ENCODE measurements around the gene CNPY1. TPM values are rescaled to one million over a fixed set of nuclear protein-coding genes. Genes with fewer than 3 reads are reported as not detected.
"Not testable (repeated sequence)": the region's sequence is repeated elsewhere in the genome, so short reads cannot be mapped to it uniquely, and the experiment has no call there.

The CNPY1 gene
- total and polyA plus RNA-seq, 12 donors = not detected

DNA sequence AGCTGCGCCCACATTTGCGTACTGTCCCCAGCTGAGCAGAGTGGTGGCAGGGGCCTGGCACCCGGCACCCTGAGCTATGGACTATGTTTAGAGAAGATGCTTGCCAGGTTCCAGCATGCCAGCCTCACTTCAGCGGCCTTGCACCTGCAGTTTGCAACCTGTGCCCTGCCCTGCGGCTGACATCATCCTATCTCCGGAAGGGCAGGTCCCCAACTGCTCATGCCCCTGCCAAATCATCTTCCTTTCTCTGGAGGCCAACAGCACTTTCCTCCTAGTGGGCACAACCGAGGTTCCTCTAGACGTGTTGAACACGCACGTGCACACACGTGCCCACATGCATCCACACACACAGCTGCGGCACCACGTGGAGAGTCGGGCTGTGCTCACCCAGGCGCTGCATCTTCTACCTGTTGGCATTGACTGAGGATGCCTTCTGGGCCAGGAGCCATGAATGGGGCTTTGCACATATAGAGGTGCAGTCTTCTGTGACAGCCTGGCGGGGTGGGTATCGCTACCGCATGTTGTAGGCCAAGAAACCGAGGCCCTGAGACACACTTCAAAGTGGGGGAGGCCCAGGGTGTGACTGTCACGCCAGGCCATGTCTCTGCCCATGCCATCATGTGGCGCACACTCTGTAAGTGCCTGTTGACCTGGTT is 24.5 kb downstream of the CNPY1 start:
- intact Hi-C loops (cut with DNase I) = no loop called here
- no peak overlapping the region for H3K27ac ChIP-seq

DNA sequence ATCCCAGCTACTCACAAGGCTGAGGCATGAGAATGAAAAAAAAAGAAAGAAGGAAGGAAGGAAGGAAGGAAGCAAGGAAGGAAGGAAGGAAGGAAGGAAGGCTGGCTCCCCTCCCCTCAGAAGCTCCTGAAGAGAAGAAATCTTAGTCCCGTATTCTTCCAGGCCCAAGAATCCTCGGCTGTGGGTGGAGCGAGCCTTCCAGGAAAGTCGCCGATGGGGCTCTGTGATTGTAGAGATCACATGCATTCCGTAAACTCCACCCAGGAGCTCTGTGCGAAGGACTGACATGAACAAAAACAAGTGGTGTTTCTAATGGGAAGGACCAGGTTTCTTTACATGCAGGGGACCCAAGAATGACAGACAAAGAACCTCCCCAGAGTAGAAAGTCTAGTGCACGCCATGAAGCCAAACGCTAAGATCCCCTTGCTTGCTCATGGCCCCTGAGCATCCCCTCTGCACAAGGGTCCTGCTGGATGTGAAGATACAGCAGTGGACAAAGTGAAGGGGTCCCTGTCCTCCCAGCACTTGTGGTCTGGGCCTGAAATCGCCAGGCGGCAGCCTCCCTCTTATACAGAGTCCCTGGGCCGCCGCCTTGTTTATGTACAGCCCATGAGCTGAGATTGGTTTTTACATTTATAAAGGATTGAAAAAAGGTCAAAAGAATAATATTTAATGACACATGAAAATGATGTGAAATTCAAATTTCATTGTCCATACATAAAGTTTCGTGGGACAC is 25.2 kb downstream of the CNPY1 start:
- no peak overlapping the region for H3K4me3 ChIP-seq
- no peaks in the 10 kb centered on the region for H3K36me3 ChIP-seq (replicated peaks in 1 of 2)
- peak in 1 of 7 donors; percentile 24 for DNase-seq
- H3K4me1 ChIP-seq (replicated peaks in 1 of 2) = no peaks in the 10 kb centered on the region
- no peak overlapping the region for H3K27ac ChIP-seq
- TF ChIP-seq POLR2A (IDR thresholded peaks at IDR 0.05) = no peak
- TF ChIP-seq, protein P1, sequence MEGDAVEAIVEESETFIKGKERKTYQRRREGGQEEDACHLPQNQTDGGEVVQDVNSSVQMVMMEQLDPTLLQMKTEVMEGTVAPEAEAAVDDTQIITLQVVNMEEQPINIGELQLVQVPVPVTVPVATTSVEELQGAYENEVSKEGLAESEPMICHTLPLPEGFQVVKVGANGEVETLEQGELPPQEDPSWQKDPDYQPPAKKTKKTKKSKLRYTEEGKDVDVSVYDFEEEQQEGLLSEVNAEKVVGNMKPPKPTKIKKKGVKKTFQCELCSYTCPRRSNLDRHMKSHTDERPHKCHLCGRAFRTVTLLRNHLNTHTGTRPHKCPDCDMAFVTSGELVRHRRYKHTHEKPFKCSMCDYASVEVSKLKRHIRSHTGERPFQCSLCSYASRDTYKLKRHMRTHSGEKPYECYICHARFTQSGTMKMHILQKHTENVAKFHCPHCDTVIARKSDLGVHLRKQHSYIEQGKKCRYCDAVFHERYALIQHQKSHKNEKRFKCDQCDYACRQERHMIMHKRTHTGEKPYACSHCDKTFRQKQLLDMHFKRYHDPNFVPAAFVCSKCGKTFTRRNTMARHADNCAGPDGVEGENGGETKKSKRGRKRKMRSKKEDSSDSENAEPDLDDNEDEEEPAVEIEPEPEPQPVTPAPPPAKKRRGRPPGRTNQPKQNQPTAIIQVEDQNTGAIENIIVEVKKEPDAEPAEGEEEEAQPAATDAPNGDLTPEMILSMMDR (IDR thresholded peaks at IDR 0.05) = no peak
- intact Hi-C loops (cut with DNase I) = no loop called here
- WGBS, 4 donors = 69 to 75% (median 74%) methylated on average over 14 of the region's 14 CpGs
- H3K27me3 ChIP-seq = peaks cover 11% of the 10 kb centered on the region
- no peaks in the 10 kb centered on the region for H3K9me3 ChIP-seq (replicated peaks in 1 of 3)

More for the DNA sequence above, 24.5 kb downstream of the CNPY1 start:
- DNase-seq = peak in 1 of 7 donors; percentile 25
- Histone ChIP-seq H3K4me3 (no peak overlapping the region), H3K36me3 (replicated peaks in 1 of 2) (no peaks in the 10 kb centered on the region), H3K4me1 (replicated peaks in 1 of 2) (no peaks in the 10 kb centered on the region), H3K9me3 (replicated peaks in 1 of 3) (no peaks in the 10 kb centered on the region), H3K27me3 (peaks cover 7% of the 10 kb centered on the region)
- TF ChIP-seq, protein P1 (IDR thresholded peaks at IDR 0.05) = no peak
- no peak for TF ChIP-seq POLR2A (IDR thresholded peaks at IDR 0.05)
- WGBS, 4 donors = 88 to 93% (median 89%) methylated on average over 6 to 21 of the region's 21 CpGs

DNA sequence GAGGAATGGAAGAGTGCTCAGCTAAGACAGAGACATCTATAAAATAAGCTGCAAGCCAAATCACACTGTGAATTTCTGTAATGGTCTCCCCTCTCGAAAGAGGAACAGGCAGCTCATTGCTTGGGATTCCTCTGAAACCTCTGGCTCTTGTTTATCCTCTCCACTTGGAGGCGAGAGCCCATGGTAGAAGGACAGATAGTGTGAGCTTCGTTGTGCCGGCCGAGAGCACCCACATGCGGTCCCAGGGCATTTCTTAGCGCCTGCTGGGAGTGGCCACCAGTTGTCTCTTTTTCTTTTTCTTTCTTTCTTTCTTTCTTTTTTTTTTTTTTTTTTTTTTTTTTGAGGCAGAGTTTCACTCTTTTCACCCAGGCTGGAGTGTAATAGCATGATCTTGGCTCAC is 26.2 kb downstream of the CNPY1 start:
- Histone ChIP-seq H3K9me3 (replicated peaks in 1 of 3) (no peaks in the 10 kb centered on the region), H3K4me3 (no peak overlapping the region), H3K27me3 (peaks cover 15% of the 10 kb centered on the region), H3K4me1 (replicated peaks in 1 of 2) (no peaks in the 10 kb centered on the region), H3K27ac (no peak overlapping the region), H3K36me3 (replicated peaks in 1 of 2) (no peaks in the 10 kb centered on the region)
- 55 to 60% (median 57%) methylated on average over 7 of the region's 7 CpGs for WGBS, 4 donors
- TF ChIP-seq, protein P1 (IDR thresholded peaks at IDR 0.05) = no peak
- no peak for TF ChIP-seq POLR2A (IDR thresholded peaks at IDR 0.05)
- DNase-seq = peak in 1 of 7 donors; percentile 15
- intact Hi-C loops (cut with DNase I) = no loop called here

DNA sequence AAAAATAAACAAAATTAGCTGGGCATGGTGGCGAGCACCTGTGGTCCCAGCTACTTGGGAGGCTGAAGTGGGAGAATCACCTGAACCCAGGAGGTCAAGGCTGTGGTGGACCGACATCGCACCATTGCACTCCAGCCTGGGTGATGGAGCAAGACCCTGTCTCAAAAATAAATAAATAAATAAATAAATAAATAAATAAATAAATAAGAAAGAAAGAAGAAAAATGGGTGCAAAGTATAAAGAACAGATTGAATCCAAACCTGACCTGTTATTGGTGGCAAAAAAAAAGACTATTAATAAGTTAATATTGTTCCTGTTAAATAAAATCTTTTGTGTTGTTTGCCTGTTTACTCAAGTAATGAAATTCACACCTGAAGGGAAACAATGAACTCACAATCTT is 27.0 kb downstream of the CNPY1 start:
- intact Hi-C loops (cut with DNase I) = not testable (repeated sequence)

More for the DNA sequence above, 27.0 kb downstream of the CNPY1 start:
- not testable (repeated sequence) for H3K4me3 ChIP-seq; H3K27ac ChIP-seq; H3K36me3 ChIP-seq (replicated peaks in 1 of 2); H3K9me3 ChIP-seq (replicated peaks in 1 of 3); DNase-seq; H3K4me1 ChIP-seq (replicated peaks in 1 of 2)
- peaks cover 18% of the 10 kb centered on the region for H3K27me3 ChIP-seq
- 76 to 91% (median 85%) methylated on average over 3 of the region's 3 CpGs for WGBS, 4 donors

Measured in adrenal gland (tissue), 12 donors.